Upper lobe of right lung (tissue), 1 donor: ENCODE results near the gene LMBR1L. TPM values are rescaled to one million over a fixed set of nuclear protein-coding genes. Genes with fewer than 3 reads are reported as not detected.

Source experiments
- ATAC-seq: fragments of 200-7000 bp; cut with Tn5 transposase; one replicate; pipeline ENCODE4 v1.9.1; 2020; ENCODE audit warnings: mild to moderate bottlenecking, moderate library complexity
- DNase-seq: peaks from one replicate; pipeline ENCODE4 v3.0.0-alpha.2; 2020
- H3K27ac ChIP-seq: fragments of 200-600 bp; one replicate; pipeline ENCODE4 v1.8.0; 2022
- H3K27me3 ChIP-seq: fragments of 200-600 bp; one replicate; pipeline ENCODE4 v1.8.0; 2022; ENCODE audit warnings: mild to moderate bottlenecking
- H3K36me3 ChIP-seq: fragments of 200-600 bp; one replicate; pipeline ENCODE4 v1.8.0; 2022
- H3K4me1 ChIP-seq: fragments of 200-600 bp; one replicate; pipeline ENCODE4 v1.8.0; 2022
- H3K4me3 ChIP-seq: fragments of 200-600 bp; one replicate; pipeline ENCODE4 v1.8.0; 2022; ENCODE audit warnings: mild to moderate bottlenecking
- H3K9me3 ChIP-seq: fragments of 200-600 bp; one replicate; pipeline ENCODE4 v1.8.0; 2022
- CTCF ChIP-seq: fragments of 200-600 bp; IDR thresholded peaks from one replicate; pipeline ENCODE4 v1.8.0; 2022; ENCODE audit warnings: antibody characterized with exemption
- intact Hi-C: fragments of 100-400 bp; cut with DNase I; formaldehyde crosslinking; loops from one replicate; pipeline ENCODE4 v1.11.0; 2022
- total RNA-seq: library from RNA; stranded (reverse); fragmentation: NEBNext Ultra II Directional; extraction: Animal tissue kit (Norgen Biotek cat#: 25700); gene quantifications from one replicate; pipeline ENCODE4 v1.2.1, GENCODE V29; 2021
- donor health status: DM: no; HTN: yes; CAD: no; lungs with severe emphysema.

Gene LMBR1L
- total RNA-seq, 1 donor from 2014 or later: 54.3 TPM

- TF ChIP-seq CTCF: no peak
- H3K4me1 ChIP-seq: no peaks in the 10 kb centered on the region
- intact Hi-C loops: no loop called here
- no peak for ATAC-seq
- H3K27me3 ChIP-seq: no peaks in the 10 kb centered on the region
- peaks cover 100% of the 10 kb centered on the region for H3K36me3 ChIP-seq
- no peak overlapping the region for H3K27ac ChIP-seq
- no peak overlapping the region for H3K4me3 ChIP-seq
- DNase-seq: no peak
- H3K9me3 ChIP-seq: no peaks in the 10 kb centered on the region
These were observed 61.0 kb downstream of the LMBR1L start for GRCh38 chr12:49049566-49050224.

GRCh38 chr12:49048953-49049352 lies 61.7 kb downstream of the LMBR1L start:
- Histone ChIP-seq H3K27ac (no peak overlapping the region), H3K36me3 (peaks cover 100% of the 10 kb centered on the region), H3K27me3 (no peaks in the 10 kb centered on the region), H3K4me1 (no peaks in the 10 kb centered on the region), H3K9me3 (no peaks in the 10 kb centered on the region), H3K4me3 (no peak overlapping the region)
- no peak for TF ChIP-seq CTCF
- DNase-seq: no peak
- intact Hi-C loops: no loop called here
- ATAC-seq: no peak

Other genes starting within 250 kb of the LMBR1L start
- 7.1 TPM for gene RND1, start 245.0 kb downstream of the LMBR1L start, total RNA-seq
- gene FKBP11, start 185.4 kb downstream of the LMBR1L start, total RNA-seq: 19.5 TPM
- 146 TPM for gene ARF3, start 153.4 kb downstream of the LMBR1L start, total RNA-seq
- 1.2 TPM for gene WNT10B, start 139.1 kb downstream of the LMBR1L start, total RNA-seq
- not detected for gene WNT1, start 132.5 kb downstream of the LMBR1L start, total RNA-seq
- gene DDN, start 111.5 kb downstream of the LMBR1L start, total RNA-seq: not detected
- gene PRKAG1, start 92.1 kb downstream of the LMBR1L start, total RNA-seq: 46.5 TPM
- gene KMT2D, start 50.1 kb downstream of the LMBR1L start, total RNA-seq: 102 TPM
- gene RHEBL1, start 40.9 kb downstream of the LMBR1L start, total RNA-seq: 1.1 TPM
- gene DHH, start 16.0 kb downstream of the LMBR1L start, total RNA-seq: 2.1 TPM
- 440 TPM for gene TUBA1B, start 20.5 kb upstream of the LMBR1L start, total RNA-seq
- 90.8 TPM for gene TUBA1A, start 78.2 kb upstream of the LMBR1L start, total RNA-seq
- 113 TPM for gene TUBA1C, start 154.2 kb upstream of the LMBR1L start, total RNA-seq
- not detected for gene PRPH, start 184.3 kb upstream of the LMBR1L start, total RNA-seq
- 0.96 TPM for gene TROAP, start 212.4 kb upstream of the LMBR1L start, total RNA-seq
- gene C1QL4, start 226.3 kb upstream of the LMBR1L start, total RNA-seq: not detected
- 0.67 TPM for gene DNAJC22, start 236.0 kb upstream of the LMBR1L start, total RNA-seq